Activated CD4-positive, alpha-beta T cell treated with anti-CD3 and anti-CD28 coated beads, Interleukin-2, amount 50 U/mL, for 16 hours (primary cell): ENCODE results near the gene MAB21L1.

Source experiments
- DNase-seq: peaks from one replicate; pipeline ENCODE4 v3.0.0-alpha.2; 2020

Gene MAB21L1

GRCh38 chr13:35475960-35476943 is at the start of gene MAB21L1:
MAB21L1 (minus strand) TSS chr13:35476689; CDS start chr13:35476138, 551 bp downstream.
- DNase-seq, result no peak

- no peak for DNase-seq
These were observed 47.7 kb upstream of the MAB21L1 start for GRCh38 chr13:35524171-35524570.

GRCh38 chr13:35518337-35518946 is 42.0 kb upstream of the MAB21L1 start:
- no peak for DNase-seq

- no peak for DNase-seq
These were observed 38.5 kb upstream of the MAB21L1 start for GRCh38 chr13:35514801-35515502.

- no peak for DNase-seq
These were observed 37.6 kb upstream of the MAB21L1 start for GRCh38 chr13:35514061-35514477.

- DNase-seq, result no peak
These were observed 35.9 kb upstream of the MAB21L1 start for GRCh38 chr13:35512271-35512920.

- no peak for DNase-seq
These were observed 26.0 kb upstream of the MAB21L1 start for GRCh38 chr13:35502456-35502855.

- DNase-seq, result no peak
These were observed 25.3 kb upstream of the MAB21L1 start for GRCh38 chr13:35501661-35502235.

- DNase-seq, result no peak
These were observed 23.7 kb upstream of the MAB21L1 start for GRCh38 chr13:35500144-35500543.

- no peak for DNase-seq
These were observed 23.2 kb upstream of the MAB21L1 start for GRCh38 chr13:35499676-35500075.

GRCh38 chr13:35499196-35499662 is 22.7 kb upstream of the MAB21L1 start:
- no peak for DNase-seq

GRCh38 chr13:35498231-35498630 is 21.7 kb upstream of the MAB21L1 start:
- DNase-seq, result no peak

GRCh38 chr13:35496761-35497386 is 20.4 kb upstream of the MAB21L1 start:
- DNase-seq, result no peak

- no peak for DNase-seq
These were observed 19.5 kb upstream of the MAB21L1 start for GRCh38 chr13:35496006-35496405.

GRCh38 chr13:35489050-35489449 is 12.6 kb upstream of the MAB21L1 start:
- no peak for DNase-seq

GRCh38 chr13:35485424-35485823 is 8.9 kb upstream of the MAB21L1 start:
- DNase-seq, result no peak

GRCh38 chr13:35484384-35484783 is 7.9 kb upstream of the MAB21L1 start:
- no peak for DNase-seq

GRCh38 chr13:35483761-35484160 is 7.3 kb upstream of the MAB21L1 start:
- no peak for DNase-seq

GRCh38 chr13:35482527-35482926 is 6.0 kb upstream of the MAB21L1 start:
- DNase-seq, result no peak

- DNase-seq, result no peak
These were observed 5.3 kb upstream of the MAB21L1 start for GRCh38 chr13:35481777-35482176.

- DNase-seq, result no peak
These were observed 3.9 kb upstream of the MAB21L1 start for GRCh38 chr13:35480346-35480745.

GRCh38 chr13:35479706-35480105 is 3.2 kb upstream of the MAB21L1 start:
- DNase-seq, result no peak
